K562 (cell line): ENCODE results near the gene RTL5. TPM values are rescaled to one million over a fixed set of nuclear protein-coding genes. Genes with fewer than 3 reads are reported as not detected.

Source experiments
- polyA plus RNA-seq, 8 experiments: library from polyadenylated mRNA; depleted of rRNA in 4 of 8; stranded (reverse) in 5 of 8; unstranded in 3 of 8; fragments of >200 nt; fragmentation: Nextera tagmentation in 2 of 8; fragmentation: Illumina TruSeq in 1 of 8; extraction: Ambion mirVana in 2 of 8; extraction: Trizol in 1 of 8; gene quantifications; 2 replicates each; pipeline versions ENCODE4 v1.2.1 to v1.2.3, GENCODE V29; 2011 to 2014; ENCODE audit warnings: inconsistent platforms in 1 of 8, missing spikeins in 1 of 8
- total RNA-seq, 7 experiments: library from RNA; depleted of rRNA in 6 of 7; stranded (reverse); fragments of >200 nt in 6 of 7; fragmentation: Illumina TruSeq in 2 of 7; extraction: Trizol in 2 of 7; gene quantifications; 2 replicates each; pipeline versions ENCODE4 v1.2.1 to v1.2.3, GENCODE V29; 2011 to 2021; ENCODE audit warnings: low replicate concordance in 1 of 7

Gene RTL5
- total and polyA plus RNA-seq, 9 of the 15 experiments (the other 6 are each of a cell fraction or from before 2014, with no cell fraction given), result 0.03 TPM; not detected in 8

Other genes starting within 250 kb of the RTL5 start
- not detected in 2 replicates for gene NHSL2, start 221.1 kb downstream of the RTL5 start, total RNA-seq (2014; rRNA removed)
- not detected in 2 replicates for gene NHSL2, start 221.1 kb downstream of the RTL5 start, total RNA-seq (2014; rRNA removed; fragmentation: Illumina TruSeq; extraction: Trizol)
- not detected in 2 replicates for gene NHSL2, start 221.1 kb downstream of the RTL5 start, total RNA-seq (2015; rRNA removed; fragmentation: Illumina TruSeq; extraction: Trizol)
- gene NHSL2, start 221.1 kb downstream of the RTL5 start, total RNA-seq (2021), result 0.02 and 0.04 TPM in 2 replicates
- 0.03 TPM in 1 of 2 replicates, not detected in the other for gene NHSL2, start 221.1 kb downstream of the RTL5 start, polyA plus RNA-seq (2011; rRNA removed)
- not detected in 2 replicates for gene NHSL2, start 221.1 kb downstream of the RTL5 start, polyA plus RNA-seq (2014; fragmentation: Illumina TruSeq; extraction: Trizol)
- not detected for gene NHSL2, start 221.1 kb downstream of the RTL5 start, polyA plus RNA-seq (2014; fragmentation: Nextera tagmentation; extraction: Ambion mirVana)
- gene NHSL2, start 221.1 kb downstream of the RTL5 start, polyA plus RNA-seq (2014; rRNA removed), result 0.01 TPM in 1 of 2 replicates, not detected in the other
- 39.8 and 105 TPM in 2 replicates for gene PIN4, start 49.8 kb upstream of the RTL5 start, total RNA-seq (2014; rRNA removed)
- gene PIN4, start 49.8 kb upstream of the RTL5 start, total RNA-seq (2014; rRNA removed; fragmentation: Illumina TruSeq; extraction: Trizol), result 33.1 and 38.7 TPM in 2 replicates
- 45.5 and 46.0 TPM in 2 replicates for gene PIN4, start 49.8 kb upstream of the RTL5 start, total RNA-seq (2015; rRNA removed; fragmentation: Illumina TruSeq; extraction: Trizol)
- gene PIN4, start 49.8 kb upstream of the RTL5 start, total RNA-seq (2021), result 9.7 and 10.0 TPM in 2 replicates
- gene PIN4, start 49.8 kb upstream of the RTL5 start, polyA plus RNA-seq (2011; rRNA removed), result 16.0 and 28.4 TPM in 2 replicates
- gene PIN4, start 49.8 kb upstream of the RTL5 start, polyA plus RNA-seq (2014; fragmentation: Illumina TruSeq; extraction: Trizol), result 45.6 and 62.8 TPM in 2 replicates
- 10 to 100 TPM; 46.6 to 60.4 TPM for gene PIN4, start 49.8 kb upstream of the RTL5 start, polyA plus RNA-seq (2014; fragmentation: Nextera tagmentation; extraction: Ambion mirVana)
- 122 and 132 TPM in 2 replicates for gene PIN4, start 49.8 kb upstream of the RTL5 start, polyA plus RNA-seq (2014; rRNA removed)
- gene ERCC6L, start 107.1 kb upstream of the RTL5 start, total RNA-seq (2014; rRNA removed), result 6.5 and 6.7 TPM in 2 replicates
- 17.4 and 19.3 TPM in 2 replicates for gene ERCC6L, start 107.1 kb upstream of the RTL5 start, total RNA-seq (2014; rRNA removed; fragmentation: Illumina TruSeq; extraction: Trizol)
- gene ERCC6L, start 107.1 kb upstream of the RTL5 start, total RNA-seq (2015; rRNA removed; fragmentation: Illumina TruSeq; extraction: Trizol), result 14.8 and 16.3 TPM in 2 replicates
- 11.4 and 11.7 TPM in 2 replicates for gene ERCC6L, start 107.1 kb upstream of the RTL5 start, total RNA-seq (2021)
- gene ERCC6L, start 107.1 kb upstream of the RTL5 start, polyA plus RNA-seq (2011; rRNA removed), result 6.2 and 11.9 TPM in 2 replicates
- 10.4 and 13.4 TPM in 2 replicates for gene ERCC6L, start 107.1 kb upstream of the RTL5 start, polyA plus RNA-seq (2014; fragmentation: Illumina TruSeq; extraction: Trizol)
- 10 to 100 TPM in 1 of 2 experiments, 1 to 10 TPM in 1; 6.4 to 13.3 TPM for gene ERCC6L, start 107.1 kb upstream of the RTL5 start, polyA plus RNA-seq (2014; fragmentation: Nextera tagmentation; extraction: Ambion mirVana)
- gene ERCC6L, start 107.1 kb upstream of the RTL5 start, polyA plus RNA-seq (2014; rRNA removed), result 8.5 and 8.8 TPM in 2 replicates
- 960 and 988 TPM in 2 replicates for gene RPS4X, start 145.3 kb upstream of the RTL5 start, total RNA-seq (2014; rRNA removed)
- gene RPS4X, start 145.3 kb upstream of the RTL5 start, total RNA-seq (2014; rRNA removed; fragmentation: Illumina TruSeq; extraction: Trizol), result 1,290 and 1,407 TPM in 2 replicates
- 1,185 and 1,270 TPM in 2 replicates for gene RPS4X, start 145.3 kb upstream of the RTL5 start, total RNA-seq (2015; rRNA removed; fragmentation: Illumina TruSeq; extraction: Trizol)
- 1,005 and 1,016 TPM in 2 replicates for gene RPS4X, start 145.3 kb upstream of the RTL5 start, total RNA-seq (2021)
- 1,554 and 1,743 TPM in 2 replicates for gene RPS4X, start 145.3 kb upstream of the RTL5 start, polyA plus RNA-seq (2011; rRNA removed)
- 1,830 and 1,834 TPM in 2 replicates for gene RPS4X, start 145.3 kb upstream of the RTL5 start, polyA plus RNA-seq (2014; fragmentation: Illumina TruSeq; extraction: Trizol)
- gene RPS4X, start 145.3 kb upstream of the RTL5 start, polyA plus RNA-seq (2014; fragmentation: Nextera tagmentation; extraction: Ambion mirVana), result 100 to 1,000 TPM; 879 to 918 TPM
- 1,430 and 1,575 TPM in 2 replicates for gene RPS4X, start 145.3 kb upstream of the RTL5 start, polyA plus RNA-seq (2014; rRNA removed)
- 5.8 and 8.7 TPM in 2 replicates for gene CITED1, start 174.0 kb upstream of the RTL5 start, total RNA-seq (2014; rRNA removed)
- 2.1 and 2.8 TPM in 2 replicates for gene CITED1, start 174.0 kb upstream of the RTL5 start, total RNA-seq (2014; rRNA removed; fragmentation: Illumina TruSeq; extraction: Trizol)
- gene CITED1, start 174.0 kb upstream of the RTL5 start, total RNA-seq (2015; rRNA removed; fragmentation: Illumina TruSeq; extraction: Trizol), result 4.7 and 4.9 TPM in 2 replicates
- 4.6 and 4.7 TPM in 2 replicates for gene CITED1, start 174.0 kb upstream of the RTL5 start, total RNA-seq (2021)
- gene CITED1, start 174.0 kb upstream of the RTL5 start, polyA plus RNA-seq (2011; rRNA removed), result 3.2 and 4.2 TPM in 2 replicates
- 3.3 and 4.9 TPM in 2 replicates for gene CITED1, start 174.0 kb upstream of the RTL5 start, polyA plus RNA-seq (2014; fragmentation: Illumina TruSeq; extraction: Trizol)
- under 1 TPM; 0.56 to 0.62 TPM for gene CITED1, start 174.0 kb upstream of the RTL5 start, polyA plus RNA-seq (2014; fragmentation: Nextera tagmentation; extraction: Ambion mirVana)
- 1.8 and 4.1 TPM in 2 replicates for gene CITED1, start 174.0 kb upstream of the RTL5 start, polyA plus RNA-seq (2014; rRNA removed)